ENCODE data around the gene RBM28.

The RBM28 gene

DNA sequence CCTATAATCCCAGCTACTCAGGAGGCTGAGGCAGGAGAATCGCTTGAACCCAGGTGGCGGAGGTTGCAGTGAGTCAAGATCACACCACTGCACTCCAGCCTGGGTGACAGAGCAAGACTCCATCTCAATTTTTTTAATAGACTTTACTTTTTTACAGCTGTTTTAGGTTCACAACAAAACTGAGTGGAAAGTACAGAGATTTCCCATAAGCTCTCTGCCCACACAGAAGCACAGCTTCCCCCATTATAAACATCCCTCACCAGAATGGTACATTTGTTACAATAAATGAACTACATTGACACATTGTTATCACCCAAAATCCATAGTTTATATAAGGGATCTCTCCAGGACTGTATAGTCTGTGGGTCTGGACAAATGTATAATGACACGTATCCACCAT lies 32.4 kb upstream of the RBM28 start:
- in situ Hi-C loops (cut with MboI; ENCODE audit: low sequenced_read_pairs): no loop called here

DNA sequence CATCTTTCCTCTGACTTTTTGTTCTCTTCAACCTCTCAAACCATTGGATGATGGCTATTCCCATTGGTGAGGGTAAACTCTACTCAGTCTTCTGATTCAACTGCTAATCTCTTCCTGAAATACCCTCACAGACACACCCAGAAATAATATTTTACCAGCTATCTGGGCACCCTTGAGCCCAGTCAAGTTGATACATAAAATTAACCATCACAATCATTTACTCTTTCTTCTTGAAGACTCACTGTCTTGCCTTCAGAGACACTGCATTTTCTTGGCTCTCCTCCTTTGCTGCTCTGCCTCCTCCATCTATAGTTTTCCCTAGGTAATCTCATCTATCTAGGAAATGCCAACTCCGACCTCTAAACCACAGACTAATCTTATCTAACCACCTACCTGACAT lies 30.3 kb upstream of the RBM28 start:
- in situ Hi-C loops (cut with MboI; ENCODE audit: low sequenced_read_pairs): no loop called here

- in situ Hi-C loops (cut with MboI; ENCODE audit: low sequenced_read_pairs): no loop called here
These were observed 29.9 kb upstream of the RBM28 start for GRCh38 chr7:128373606-128374005.

DNA sequence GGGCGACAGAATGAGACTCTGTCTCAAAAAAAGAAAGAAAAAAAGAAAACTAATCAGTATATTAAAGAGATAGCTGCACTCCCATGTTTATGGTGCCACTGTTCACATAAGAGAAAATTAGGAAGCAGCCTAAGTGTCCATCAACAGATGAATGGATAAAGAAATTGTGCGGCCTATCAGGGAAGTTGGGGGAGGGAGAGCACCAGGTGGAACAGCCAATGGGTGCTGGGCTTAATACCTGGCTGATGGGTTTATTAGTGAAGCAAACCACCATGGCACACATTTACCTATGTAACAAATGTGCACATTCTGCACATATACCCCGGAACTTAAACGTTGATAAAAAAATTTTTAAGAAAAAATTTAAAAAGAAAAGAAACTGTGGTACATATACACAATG lies 26.8 kb upstream of the RBM28 start:
- in situ Hi-C loops (cut with MboI; ENCODE audit: low sequenced_read_pairs): no loop called here

GRCh38 chr7:128366986-128367385 lies 23.3 kb upstream of the RBM28 start:
- in situ Hi-C loops (cut with MboI; ENCODE audit: low sequenced_read_pairs): no loop called here

DNA sequence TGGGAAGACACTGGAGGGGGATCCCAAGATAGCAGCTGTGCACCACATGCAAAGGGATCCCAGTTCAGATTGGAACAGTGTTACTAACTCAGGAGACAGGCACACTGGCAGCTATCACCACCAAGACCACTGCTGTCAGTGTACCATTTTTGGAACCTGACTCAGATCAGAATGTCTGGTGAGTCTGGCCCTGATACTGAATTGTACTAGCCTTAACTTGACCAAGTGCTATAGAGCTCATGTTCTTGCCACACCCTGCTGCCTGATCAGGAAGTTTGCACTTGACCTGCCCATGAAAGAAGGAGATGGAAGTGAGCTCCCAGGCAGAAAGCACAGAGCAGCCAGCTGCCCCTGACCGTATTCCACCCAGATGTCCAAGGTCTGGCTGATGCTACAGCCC lies 22.6 kb upstream of the RBM28 start:
- in situ Hi-C loops (cut with MboI; ENCODE audit: low sequenced_read_pairs): no loop called here

DNA sequence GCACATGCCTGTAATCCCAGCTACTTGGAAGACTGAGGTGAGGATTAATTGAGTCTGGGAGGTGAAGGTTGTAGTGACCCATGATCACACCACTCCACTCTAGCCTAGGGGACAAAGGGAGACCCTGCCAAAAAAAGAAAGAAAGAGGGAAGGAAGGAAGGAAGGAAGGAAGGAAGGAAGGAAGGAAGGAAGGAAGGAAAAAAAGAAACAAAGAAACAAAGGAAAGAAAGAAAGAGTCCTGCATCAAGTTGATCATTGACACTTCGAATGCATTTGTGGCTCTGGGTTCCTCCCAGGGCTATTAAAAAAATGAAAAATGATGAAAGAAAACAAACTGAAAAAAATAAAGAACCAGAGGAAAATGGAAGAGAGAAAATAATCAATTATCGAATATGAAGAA lies 21.7 kb upstream of the RBM28 start:
- in situ Hi-C loops (cut with MboI; ENCODE audit: low sequenced_read_pairs): no loop called here

DNA sequence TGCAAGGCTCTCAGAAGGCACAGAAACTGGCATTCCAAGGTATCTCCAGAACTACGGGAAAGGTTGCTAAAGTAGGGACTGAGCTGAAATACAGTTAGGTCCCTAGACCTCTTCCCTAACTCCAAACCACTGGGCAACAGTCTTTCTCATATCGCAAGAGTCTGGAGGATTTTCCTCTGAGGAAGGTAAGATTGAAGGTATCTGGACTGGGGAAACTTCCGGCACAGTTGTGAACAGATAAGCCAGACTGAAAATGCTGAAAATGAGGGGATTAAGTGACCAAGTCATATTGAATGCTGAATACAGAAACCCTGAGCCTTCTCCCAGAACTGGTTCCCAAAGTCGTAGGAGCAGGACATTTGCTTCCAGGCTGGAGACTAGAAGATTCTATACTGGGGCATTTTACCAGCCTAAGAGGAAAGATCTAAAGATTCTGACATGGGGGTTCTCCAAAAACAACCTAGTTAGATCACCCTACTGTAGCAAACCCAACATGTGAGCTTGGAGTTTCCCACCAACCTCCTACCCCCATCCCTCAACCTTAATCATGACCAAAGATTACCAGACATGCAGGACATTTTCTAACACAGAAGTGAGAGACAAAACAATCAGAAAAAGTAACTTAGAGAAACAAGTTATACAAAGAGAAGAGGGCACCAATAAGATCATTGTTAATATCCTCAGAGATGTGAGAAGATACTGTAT lies 20.6 kb upstream of the RBM28 start:
- in situ Hi-C loops (cut with MboI; ENCODE audit: low sequenced_read_pairs): no loop called here

- in situ Hi-C loops (cut with MboI; ENCODE audit: low sequenced_read_pairs): no loop called here
These were observed 19.6 kb upstream of the RBM28 start for GRCh38 chr7:128363261-128363721.

- in situ Hi-C loops (cut with MboI; ENCODE audit: low sequenced_read_pairs): no loop called here
These were observed 19.0 kb upstream of the RBM28 start for GRCh38 chr7:128362670-128363069.

- in situ Hi-C loops (cut with MboI; ENCODE audit: low sequenced_read_pairs): no loop called here
These were observed 18.0 kb upstream of the RBM28 start, which contains the start of gene PRRT4 for GRCh38 chr7:128361411-128362379. Gene PRRT4, minus strand, starts transcription at chr7:128361690.

GRCh38 chr7:128360359-128360678 lies 16.6 kb upstream of the RBM28 start:
- in situ Hi-C loops (cut with MboI; ENCODE audit: low sequenced_read_pairs): no loop called here

- in situ Hi-C loops (cut with MboI; ENCODE audit: low sequenced_read_pairs): no loop called here
These were observed 16.2 kb upstream of the RBM28 start for GRCh38 chr7:128359939-128360338.

- in situ Hi-C loops (cut with MboI; ENCODE audit: low sequenced_read_pairs): no loop called here
These were observed 15.6 kb upstream of the RBM28 start for GRCh38 chr7:128359336-128359735.

- in situ Hi-C loops (cut with MboI; ENCODE audit: low sequenced_read_pairs): no loop called here
These were observed 14.5 kb upstream of the RBM28 start for GRCh38 chr7:128358233-128358632.

DNA sequence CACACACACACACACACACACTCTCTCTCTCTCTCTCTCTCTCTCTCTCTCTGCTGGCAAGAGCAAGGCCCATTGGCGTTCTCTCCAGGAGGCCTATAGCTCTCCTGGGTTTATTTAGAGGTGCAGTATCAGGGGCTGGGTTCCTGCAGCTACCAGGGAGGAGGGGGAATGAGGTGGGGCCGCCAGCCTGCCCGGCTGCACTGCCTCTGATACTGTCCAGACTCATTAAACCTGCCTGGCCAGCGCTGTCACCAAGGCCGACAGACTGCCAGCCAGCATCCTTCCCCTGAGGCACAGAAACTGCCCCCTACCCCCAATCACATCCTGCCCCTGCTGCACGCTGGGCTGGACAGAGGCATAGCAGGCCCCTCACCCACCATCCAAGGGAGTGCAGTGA lies 13.5 kb upstream of the RBM28 start:
- in situ Hi-C loops (cut with MboI; ENCODE audit: low sequenced_read_pairs): no loop called here

DNA sequence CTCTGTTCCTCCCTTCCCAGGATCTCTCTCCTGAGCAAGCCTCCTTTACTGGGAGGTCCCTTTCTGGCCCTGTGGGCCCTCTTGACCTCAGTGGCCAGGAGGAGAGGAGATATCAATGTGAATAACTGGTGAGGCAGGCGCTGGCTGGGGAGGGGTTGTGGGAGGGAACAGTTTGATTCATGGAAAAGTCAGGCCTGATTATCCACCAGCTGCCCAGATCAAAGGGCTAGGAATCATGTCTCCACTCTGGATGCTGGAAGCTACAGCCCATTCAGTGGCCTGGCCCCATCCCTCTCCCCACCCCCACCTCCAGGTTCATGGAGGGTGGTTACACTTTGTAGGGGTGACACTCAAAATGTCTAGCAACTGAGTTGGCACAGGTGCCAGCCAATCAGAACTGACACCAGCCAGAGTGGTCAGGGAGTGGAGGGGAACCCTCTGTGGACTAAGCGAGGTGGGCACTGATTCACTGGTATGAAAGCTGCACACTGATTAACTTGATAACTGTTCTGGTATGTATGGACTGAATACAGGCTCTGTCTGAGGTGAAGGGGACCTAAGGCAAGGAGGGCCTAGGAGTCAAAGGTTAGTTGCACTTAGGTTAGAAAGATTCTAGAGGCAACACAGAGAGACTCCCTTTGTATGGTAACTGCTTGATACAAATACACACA lies 13.0 kb upstream of the RBM28 start:
- in situ Hi-C loops (cut with MboI; ENCODE audit: low sequenced_read_pairs): no loop called here

DNA sequence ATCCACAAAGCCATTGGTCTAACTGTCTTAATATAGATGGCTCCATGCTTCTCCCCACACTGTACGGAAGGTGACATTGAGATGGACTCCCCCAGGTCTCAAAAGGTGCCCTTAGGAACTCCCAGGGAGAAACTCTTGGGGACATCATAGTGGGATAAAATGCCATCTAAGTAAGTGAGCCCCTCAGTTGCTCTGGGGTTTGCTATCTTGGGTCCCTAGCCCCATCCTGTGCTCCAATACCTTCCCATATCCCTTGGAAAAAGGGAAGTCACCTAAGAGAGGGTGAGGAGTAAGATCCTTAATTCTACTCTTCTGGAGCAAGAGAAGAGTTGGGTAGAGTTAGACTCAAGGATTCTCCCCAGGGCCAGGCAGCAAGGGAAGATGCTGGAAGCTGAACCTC lies 9.9 kb upstream of the RBM28 start:
- in situ Hi-C loops (cut with MboI; ENCODE audit: low sequenced_read_pairs): no loop called here

DNA sequence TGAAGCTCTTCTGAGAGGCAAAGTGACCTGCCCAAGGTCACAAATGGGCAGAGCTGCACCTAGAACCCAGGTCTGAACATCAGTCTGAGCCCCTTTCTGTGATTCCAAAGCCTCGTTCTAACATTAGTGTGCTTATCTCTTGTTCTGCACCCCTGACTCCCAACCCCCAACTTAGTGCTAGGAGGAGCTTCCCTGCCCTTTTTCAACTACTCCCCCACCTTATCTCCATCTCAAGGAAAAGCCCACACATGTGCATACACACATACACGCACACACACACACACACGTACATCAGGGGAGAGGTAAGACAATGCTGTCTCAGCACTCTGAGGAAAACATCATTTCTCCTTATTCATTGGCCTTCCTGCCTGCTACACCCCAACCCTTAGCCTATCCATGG lies 9.5 kb upstream of the RBM28 start:
- in situ Hi-C loops (cut with MboI; ENCODE audit: low sequenced_read_pairs): no loop called here

DNA sequence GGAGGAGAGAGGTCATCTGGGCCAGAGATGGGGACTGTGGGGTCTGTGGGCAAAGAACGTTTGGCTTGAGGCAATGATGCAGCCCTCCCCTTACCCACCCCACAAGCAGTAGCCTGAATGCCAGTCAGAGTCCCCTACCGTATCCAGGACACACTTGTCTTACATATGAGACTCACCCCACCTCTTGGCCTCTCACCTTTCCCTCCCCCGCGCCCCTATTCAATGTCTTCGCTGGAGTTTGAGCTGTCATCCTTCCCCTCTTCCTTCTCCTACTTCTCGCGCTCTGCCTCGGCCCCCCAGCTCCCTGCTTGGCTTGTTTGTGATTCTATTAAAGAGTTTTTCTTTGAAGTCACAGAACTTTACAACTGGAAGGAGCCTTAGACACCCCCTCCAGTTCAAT lies 8.9 kb upstream of the RBM28 start:
- in situ Hi-C loops (cut with MboI; ENCODE audit: low sequenced_read_pairs): no loop called here

GRCh38 chr7:128352153-128352537 lies 8.4 kb upstream of the RBM28 start:
- in situ Hi-C loops (cut with MboI; ENCODE audit: low sequenced_read_pairs): no loop called here

All from HL-60/S4 (cell line).